Endothelial cell of umbilical vein (primary cell): Measurements from ENCODE around the gene POLR3G. TPM values are rescaled to one million over a fixed set of nuclear protein-coding genes. Genes with fewer than 3 reads are reported as not detected.

Experiments used
- BruUV-seq: library from RNA; stranded (reverse); fragments of 400-500 nt; replicated peaks from 2 replicates; lab custom pipeline; 2021; lab: Mats Ljungman, UMichigan
- CTCF ChIA-PET: fragments of 300-600, 350-600 bp; sonication (Branson Sonifier 250); formaldehyde crosslinking; loops from one replicate; lab custom pipeline; 2021; ENCODE audit warnings: antibody characterized with exemption, inconsistent platforms; lab: Charles Lee
- POLR2A ChIA-PET: fragments of 300-600, 350-600 bp; sonication (Branson Sonifier 250); formaldehyde crosslinking; loops from one replicate; lab custom pipeline; 2021; ENCODE audit warnings: antibody characterized with exemption, inconsistent platforms; lab: Charles Lee
- DNase-seq: peaks from one replicate; pipeline ENCODE4 v3.0.0-alpha.2; 2011; ENCODE audit warnings: low read depth, low spot score
- FAIRE-seq: peaks from 2 replicates; lab custom pipeline; 2011; peaks lifted over from hg19 to GRCh38; lab: Jason Lieb, UNC
- H2AFZ ChIP-seq: 2 replicates; pipeline ENCODE4 v1.6.0; 2012; ENCODE audit warnings: low read depth, low read length, control low read depth, inconsistent platforms
- H3K27ac ChIP-seq: 2 replicates; pipeline ENCODE4 v1.5.1; 2011; ENCODE audit warnings: low read depth, mild to moderate bottlenecking, control low read depth, low read length, moderate library complexity; ENCODE audit not compliant: insufficient read depth
- H3K27me3 ChIP-seq, 2 experiments: 2 replicates each; pipeline versions ENCODE4 v1.6.0 to v1.6.1; 2011; ENCODE audit warnings: low read length in 2 of 2, mixed read lengths in 1 of 2; ENCODE audit not compliant: control insufficient read depth in 2 of 2, insufficient read depth in 2 of 2
- H3K36me3 ChIP-seq, 2 experiments: 2 replicates in 1 of 2; 3 replicates in 1 of 2; pipeline ENCODE4 v1.5.1; 2011; ENCODE audit warnings: low read length in 2 of 2, mild to moderate bottlenecking in 1 of 2, moderate library complexity in 1 of 2; ENCODE audit not compliant: control insufficient read depth in 2 of 2, insufficient read depth in 2 of 2; ENCODE audit errors: extremely low read depth in 1 of 2
- H3K4me1 ChIP-seq: 3 replicates; pipeline ENCODE4 v1.5.1; 2011; ENCODE audit warnings: mild to moderate bottlenecking, low read length; ENCODE audit not compliant: control insufficient read depth, insufficient read depth; ENCODE audit errors: extremely low read depth
- H3K4me2 ChIP-seq: 2 replicates; pipeline ENCODE4 v1.6.1; 2011; ENCODE audit warnings: low read length, control low read depth, mixed read lengths; ENCODE audit not compliant: insufficient read depth
- H3K4me3 ChIP-seq, 3 experiments: fragments of 200-600 bp in 1 of 3; sonication (generic), shearing (Covaris generic) in 1 of 3; replicated peaks in 1 of 3; 2 replicates each; pipeline ENCODE4 v1.5.1; 2011 to 2016; ENCODE audit warnings: control low read depth in 3 of 3, low read length in 3 of 3, mild to moderate bottlenecking in 2 of 3, inconsistent platforms in 1 of 3, low read depth in 1 of 3, moderate library complexity in 1 of 3; ENCODE audit not compliant: insufficient read depth in 1 of 3
- H3K79me2 ChIP-seq: 2 replicates; pipeline ENCODE4 v1.6.0; 2012; ENCODE audit warnings: low read length, inconsistent platforms; ENCODE audit not compliant: control insufficient read depth, insufficient read depth
- H3K9ac ChIP-seq: replicated peaks from 2 replicates; pipeline ENCODE3; 2011; ENCODE audit warnings: low read length, control low read depth; ENCODE audit not compliant: insufficient read depth; ENCODE audit errors: extremely low read depth
- H3K9me1 ChIP-seq: replicated peaks from 3 replicates; pipeline ENCODE4 v1.6.0; 2011; ENCODE audit warnings: mild to moderate bottlenecking, low read length; ENCODE audit not compliant: control insufficient read depth, insufficient read depth; ENCODE audit errors: extremely low read depth
- H3K9me3 ChIP-seq: replicated peaks from 2 replicates; pipeline ENCODE4 v1.5.1; 2012; ENCODE audit warnings: low read length, inconsistent platforms; ENCODE audit not compliant: control insufficient read depth, insufficient read depth
- H4K20me1 ChIP-seq: replicated peaks from 2 replicates; pipeline ENCODE3; 2011; ENCODE audit warnings: mild to moderate bottlenecking, low read length; ENCODE audit not compliant: control insufficient read depth, insufficient read depth; ENCODE audit errors: extremely low read depth
- CTCF ChIP-seq, 2 donors: IDR thresholded peaks; 1 replicate in 1 of 2; 2 replicates in 1 of 2; pipeline ENCODE4 v1.5.1; 2011; ENCODE audit warnings: low read length in 2 of 2, mild to moderate bottlenecking in 2 of 2, moderate library complexity in 2 of 2, control low read depth in 1 of 2, inconsistent platforms in 1 of 2, low read depth in 1 of 2; ENCODE audit not compliant: insufficient read depth in 1 of 2; ENCODE audit errors: extremely low read depth in 1 of 2
- EZH2 ChIP-seq: IDR thresholded peaks from 2 replicates; pipeline ENCODE4 v1.6.1; 2012; ENCODE audit warnings: borderline replicate concordance, low read depth, mild to moderate bottlenecking, moderate library complexity, low read length, inconsistent platforms; ENCODE audit not compliant: severe bottlenecking
- FOS ChIP-seq: IDR thresholded peaks from 2 replicates; pipeline ENCODE4 v1.6.1; 2011; ENCODE audit warnings: mild to moderate bottlenecking, low read length, moderate library complexity, borderline replicate concordance; ENCODE audit not compliant: insufficient read depth
- GATA2 ChIP-seq: IDR thresholded peaks from 2 replicates; pipeline ENCODE4 v1.7.0; 2011; ENCODE audit warnings: low read depth, mild to moderate bottlenecking, moderate library complexity, mixed read lengths, low read length; ENCODE audit not compliant: insufficient read length, insufficient read depth
- JUN ChIP-seq: IDR thresholded peaks from 2 replicates; pipeline ENCODE4 v1.6.1; 2011; ENCODE audit warnings: borderline replicate concordance, low read depth; ENCODE audit not compliant: insufficient read length, insufficient read depth
- MYC ChIP-seq: IDR thresholded peaks from one replicate; pipeline ENCODE4 v1.6.1; 2011; ENCODE audit warnings: mild to moderate bottlenecking, low read depth, low read length
- POLR2A ChIP-seq: IDR thresholded peaks from 2 replicates; pipeline ENCODE4 v1.6.1; 2012; ENCODE audit warnings: low read depth, mild to moderate bottlenecking, control low read depth, low read length
- POLR2AphosphoS5 ChIP-seq: IDR thresholded peaks from 2 replicates; pipeline ENCODE4 v1.6.1; 2012; ENCODE audit warnings: low read depth, mild to moderate bottlenecking, control low read depth, low read length, moderate library complexity; ENCODE audit not compliant: insufficient read depth
- dilution Hi-C: fragments of 300-500 bp; cut with MboI; formaldehyde crosslinking; loops from one replicate; pipeline ENCODE4 v1.15.0; 2019; ENCODE audit warnings: low sequenced_read_pairs; ENCODE audit not compliant: extremely low pct_ligation_motif_present
- intact Hi-C: fragments of 100-400 bp; cut with micrococcal nuclease; formaldehyde crosslinking; loops from one replicate; pipeline ENCODE4 v1.10.0; 2022
- polyA plus RNA-seq, 4 experiments: library from polyadenylated mRNA; depleted of rRNA in 3 of 4; stranded (reverse) in 3 of 4; unstranded in 1 of 4; fragments of >200 nt; gene quantifications; 2 replicates each; pipeline versions ENCODE4 v1.2.1 to v1.2.3, GENCODE V29; 2011 to 2012; ENCODE audit warnings: missing spikeins in 1 of 4
- total RNA-seq: library from RNA; stranded (reverse); gene quantifications from 2 replicates; pipeline ENCODE4 v1.2.3, GENCODE V29; 2021
- TF ChIP-seq, protein P1 (sequence below): IDR thresholded peaks from 2 replicates; pipeline ENCODE4 v1.6.1; 2011; ENCODE audit not compliant: insufficient read depth, insufficient read length

Gene POLR3G
- total and polyA plus RNA-seq, 2 donors (not counting 3 experiments of a cell fraction or from before 2014, with no cell fraction given), result 15.0 to 15.7 TPM

DNA sequence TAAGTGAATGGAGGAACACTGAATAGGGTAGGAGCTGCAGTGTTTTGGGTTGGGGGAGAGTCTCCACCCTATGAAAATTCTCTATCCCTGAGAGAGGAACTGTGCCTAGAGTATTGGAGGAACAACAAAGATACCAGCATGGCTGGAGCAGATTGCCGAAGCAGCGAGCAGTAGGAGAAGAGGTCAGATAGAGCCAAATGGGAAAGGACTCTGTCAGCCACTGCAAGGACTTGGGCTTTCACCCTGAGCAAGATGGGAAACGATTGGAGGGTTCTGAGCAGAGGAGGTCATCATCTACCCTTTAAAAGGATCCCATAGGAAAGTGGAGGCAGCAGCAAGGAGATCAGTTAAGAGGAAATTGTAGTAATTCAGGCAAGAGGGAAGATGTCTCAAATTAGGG is 59.1 kb downstream of the POLR3G start:
- DNase-seq, result no peak
- ChIA-PET POLR2A (no interaction called here), CTCF (no interaction called here)
- H3K79me2 ChIP-seq, result peaks cover 5% of the 10 kb centered on the region
- intact Hi-C loops (no loop called here), dilution Hi-C loops (no loop called here)
- no peak for FAIRE-seq
- TF ChIP-seq GATA2 (no peak), JUN (no peak), FOS (no peak), MYC (no peak), POLR2AphosphoS5 (no peak)
- no peaks in the 10 kb centered on the region for H3K9me3 ChIP-seq
- no TSS peak for BruUV-seq
- no peaks in the 10 kb centered on the region for H3K9me1 ChIP-seq
- no peak overlapping the region for H2AFZ ChIP-seq
- H3K4me1 ChIP-seq, result peaks cover 4% of the 10 kb centered on the region
- no peaks in the 10 kb centered on the region for H4K20me1 ChIP-seq
- H3K9ac ChIP-seq, result no peak overlapping the region
- H3K4me3 ChIP-seq, result no peak overlapping the region
- H3K27ac ChIP-seq, result no peak overlapping the region
- H3K36me3 ChIP-seq, result no peaks in the 10 kb centered on the region
- no peak overlapping the region for H3K4me2 ChIP-seq
- H3K27me3 ChIP-seq, result peaks cover 12 to 44% of the 10 kb centered on the region in 2 experiments

DNA sequence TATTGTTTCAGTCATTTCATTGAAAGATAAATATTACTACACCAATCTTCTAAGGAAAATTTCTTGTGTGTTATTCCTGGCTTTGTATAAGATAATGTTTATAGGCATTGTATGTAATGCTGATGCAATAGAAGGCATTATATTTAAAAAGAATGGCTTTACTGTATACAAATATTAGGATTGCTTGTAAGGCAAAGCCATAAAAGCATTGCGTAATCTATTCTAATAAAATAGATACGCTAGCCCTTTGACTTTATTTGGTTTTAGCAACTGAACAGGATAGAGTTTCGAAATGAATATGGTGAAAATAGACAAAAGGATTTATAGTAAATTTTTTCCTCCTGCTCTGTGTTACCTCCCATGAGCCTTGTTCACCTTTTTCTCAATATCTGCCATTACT is 60.3 kb downstream of the POLR3G start:
- no peak for DNase-seq
- intact Hi-C loops (no loop called here), dilution Hi-C loops (no loop called here)
- POLR2A ChIA-PET, result no interaction called here
- TF ChIP-seq EZH2, result no peak
- TF ChIP-seq POLR2AphosphoS5, result no peak
- TF ChIP-seq FOS, result no peak
- no peak for TF ChIP-seq GATA2
- TF ChIP-seq JUN, result no peak
- TF ChIP-seq, protein P1, sequence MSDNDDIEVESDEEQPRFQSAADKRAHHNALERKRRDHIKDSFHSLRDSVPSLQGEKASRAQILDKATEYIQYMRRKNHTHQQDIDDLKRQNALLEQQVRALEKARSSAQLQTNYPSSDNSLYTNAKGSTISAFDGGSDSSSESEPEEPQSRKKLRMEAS, result no peak
- no peak for TF ChIP-seq CTCF (IDR thresholded peaks at IDR 0.05; ENCODE audit: extremely low read depth in 1 of 2, insufficient read depth in 1 of 2, low read depth in 1 of 2, low read length in 2 of 2)
- TF ChIP-seq MYC, result no peak
- TF ChIP-seq POLR2A, result no peak
- H4K20me1 ChIP-seq, result no peaks in the 10 kb centered on the region
- H3K4me3 ChIP-seq, result no peak overlapping the region
- H3K27ac ChIP-seq, result no peak overlapping the region
- H3K4me1 ChIP-seq, result peaks cover 4% of the 10 kb centered on the region
- BruUV-seq, result no TSS peak
- H3K36me3 ChIP-seq, result no peaks in the 10 kb centered on the region
- H3K9me3 ChIP-seq, result no peaks in the 10 kb centered on the region
- H3K4me2 ChIP-seq, result no peak overlapping the region
- CTCF ChIA-PET, result interaction anchor here (1.0 kb wide), 1 partner anchor 95 kb away, joined by 3 read pairs; no protein-coding TSS in a partner anchor
- no peaks in the 10 kb centered on the region for H3K79me2 ChIP-seq
- no peak overlapping the region for H3K9ac ChIP-seq
- H3K27me3 ChIP-seq, result peaks cover 12 to 46% of the 10 kb centered on the region in 2 experiments
- no peak overlapping the region for H2AFZ ChIP-seq
- no peaks in the 10 kb centered on the region for H3K9me1 ChIP-seq
- FAIRE-seq, result no peak
